CMK (cell line): Measurements from ENCODE around the gene G3BP1.
"Not testable (repeated sequence)": the region's sequence is repeated elsewhere in the genome, so short reads cannot be mapped to it uniquely, and the experiment has no call there.

Experiments used
- DNase-seq: peaks from one replicate; pipeline ENCODE4 v3.0.0-alpha.2; 2010; ENCODE audit warnings: low read depth

The G3BP1 gene

GRCh38 chr5:151799407-151799806, 27.7 kb downstream of the G3BP1 start:
- no peak for DNase-seq

DNA sequence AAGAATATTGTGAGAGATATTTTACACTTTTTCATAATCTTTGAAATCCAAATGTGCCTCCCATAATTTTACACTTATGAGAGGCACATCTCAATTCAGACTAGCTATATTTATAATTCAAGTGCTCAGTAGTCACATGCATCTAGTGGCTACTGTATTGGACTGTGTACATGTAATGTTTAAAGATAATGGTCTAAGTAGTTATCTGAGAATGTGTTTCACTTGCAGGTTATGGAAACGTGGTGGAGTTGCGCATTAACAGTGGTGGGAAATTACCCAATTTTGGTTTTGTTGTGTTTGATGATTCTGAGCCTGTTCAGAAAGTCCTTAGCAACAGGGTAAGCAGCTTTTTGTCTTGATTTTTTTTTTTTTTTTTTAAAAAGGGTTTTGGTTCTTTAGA, 28.8 kb downstream of the G3BP1 start:
- no peak for DNase-seq

- no peak for DNase-seq
Measured at GRCh38 chr5:151805414-151806223, 33.9 kb downstream of the G3BP1 start.

- no peak for DNase-seq
Measured at GRCh38 chr5:151808451-151809169, 36.9 kb downstream of the G3BP1 start.

DNA sequence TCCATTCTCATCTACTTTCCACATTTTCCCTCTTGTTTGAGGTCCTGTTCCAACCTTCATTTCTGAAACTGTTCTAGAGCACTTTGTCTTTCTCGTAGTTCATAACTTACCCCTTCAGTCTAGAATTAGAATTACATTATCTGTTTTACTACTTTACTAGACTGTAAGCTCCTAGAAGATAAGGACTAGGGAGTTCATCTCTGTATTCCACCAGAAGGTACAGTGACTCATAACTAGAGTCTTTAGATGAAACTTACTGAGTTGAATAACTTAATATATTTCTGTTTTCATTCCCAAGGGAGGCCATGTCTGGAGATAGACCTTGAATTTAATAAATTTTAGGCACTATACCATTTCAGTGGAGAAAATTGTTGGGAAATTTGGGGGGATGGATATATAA, 38.7 kb downstream of the G3BP1 start:
- DNase-seq = no peak

GRCh38 chr5:151810897-151811296, 39.1 kb downstream of the G3BP1 start:
- no peak for DNase-seq

GRCh38 chr5:151811593-151812321, 40.0 kb downstream of the G3BP1 start:
- no peak for DNase-seq

DNA sequence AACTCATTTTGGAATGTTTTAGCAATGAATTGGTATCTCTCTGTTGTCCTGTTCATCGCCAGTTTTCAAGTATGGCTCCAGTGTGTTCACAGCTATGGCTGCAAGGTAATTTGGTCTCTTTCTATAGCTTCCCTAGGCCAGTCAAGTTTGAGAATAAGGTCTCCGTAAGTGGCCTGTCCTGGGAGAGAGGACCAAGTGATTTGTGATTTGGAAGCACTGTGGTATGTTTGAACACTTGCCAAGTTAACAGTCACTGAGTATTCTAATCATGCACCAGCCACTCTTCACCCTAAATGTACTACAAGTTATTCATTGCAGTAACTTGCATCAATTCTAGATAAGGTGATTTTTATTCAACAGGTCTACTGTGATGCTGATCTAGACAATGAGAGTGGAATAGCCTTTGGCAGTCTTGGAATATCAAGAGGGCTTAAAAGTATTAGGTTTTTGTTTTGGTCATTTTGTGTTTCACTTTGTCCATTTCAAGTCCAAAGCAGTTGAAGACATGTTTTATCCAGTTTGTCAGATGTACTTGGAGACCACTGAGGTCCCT, 41.1 kb downstream of the G3BP1 start:
- DNase-seq = no peak

DNA sequence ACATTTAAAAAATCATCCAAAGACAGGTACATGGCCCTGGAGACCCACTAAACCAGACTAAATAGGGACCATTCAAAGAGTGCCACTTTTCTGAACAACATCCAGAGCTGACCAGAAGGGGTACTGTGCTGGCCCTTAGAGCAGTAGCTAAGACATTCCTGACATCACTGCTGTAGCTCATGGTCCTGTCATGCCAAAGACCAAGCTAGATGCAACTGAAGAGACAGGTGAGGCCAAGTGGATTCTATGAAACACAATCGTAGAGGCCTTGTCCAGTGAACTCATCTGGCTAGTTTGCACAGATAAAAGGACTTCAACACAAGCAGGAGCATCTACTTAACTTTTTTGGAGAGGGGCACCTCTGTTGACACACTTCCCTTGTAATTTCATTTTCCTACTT, 43.3 kb downstream of the G3BP1 start:
- no peak for DNase-seq

GRCh38 chr5:151819830-151820229, 48.1 kb downstream of the G3BP1 start:
- DNase-seq = no peak

DNA sequence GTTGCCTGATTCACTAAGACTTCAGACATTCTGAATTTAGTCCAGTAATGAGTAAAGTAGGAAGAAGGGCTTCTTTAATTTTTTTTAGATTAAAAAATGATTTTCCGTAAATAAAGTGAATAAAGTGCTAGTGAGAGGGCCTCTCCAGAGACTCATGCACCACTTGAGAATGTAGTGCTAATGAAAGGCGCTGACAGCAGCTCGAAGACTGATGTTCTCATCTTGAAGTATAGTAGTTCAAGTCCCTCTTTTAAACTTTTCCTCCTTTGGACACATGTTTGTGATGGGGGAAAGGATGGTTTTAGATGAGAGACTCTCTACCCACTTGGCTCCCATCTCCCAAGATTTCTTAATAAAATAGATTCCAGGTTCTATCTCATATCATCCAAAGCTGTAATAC, 48.5 kb downstream of the G3BP1 start:
- DNase-seq = no peak

DNA sequence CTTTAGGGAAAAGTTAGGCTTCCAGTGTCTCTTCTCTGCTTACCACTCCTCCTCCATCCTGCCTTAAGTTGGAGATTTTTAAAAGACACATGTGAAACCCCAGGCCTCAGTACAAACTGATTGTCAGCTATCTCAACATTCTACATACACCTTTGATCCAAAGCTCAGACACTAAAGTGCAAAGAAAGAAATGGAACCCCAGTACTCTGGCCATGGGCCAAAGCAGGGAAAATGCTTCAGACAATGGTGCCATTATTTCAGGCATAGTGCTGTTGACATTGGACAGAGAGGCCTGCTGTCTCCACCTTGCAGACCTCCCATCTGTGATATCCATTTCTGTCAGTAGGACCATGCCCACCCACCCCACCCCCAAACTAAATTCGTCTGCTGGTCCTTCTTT, 49.1 kb downstream of the G3BP1 start:
- DNase-seq = no peak

GRCh38 chr5:151822141-151822540, 50.4 kb downstream of the G3BP1 start:
- DNase-seq = no peak

- DNase-seq = peak; percentile 21
Measured at GRCh38 chr5:151825445-151825844, 53.7 kb downstream of the G3BP1 start.

DNA sequence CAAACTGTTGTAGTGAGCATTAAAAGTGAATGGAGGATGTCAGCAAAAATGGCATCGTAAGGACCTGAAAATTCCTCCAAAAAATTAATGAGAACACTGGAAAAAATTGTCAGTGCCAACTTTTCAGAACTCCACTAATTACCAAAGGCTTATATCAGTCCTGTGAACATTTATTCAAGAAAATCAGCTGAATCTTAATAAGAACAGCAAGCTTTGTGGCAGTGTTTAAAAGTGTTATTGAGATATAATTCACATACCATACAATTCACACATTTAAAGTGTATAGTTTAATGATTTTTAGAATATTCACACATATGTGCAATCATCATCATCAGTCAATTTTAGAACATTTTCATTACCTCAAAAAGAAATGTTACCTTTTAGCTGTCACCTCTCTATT, 57.6 kb downstream of the G3BP1 start:
- DNase-seq = no peak

DNA sequence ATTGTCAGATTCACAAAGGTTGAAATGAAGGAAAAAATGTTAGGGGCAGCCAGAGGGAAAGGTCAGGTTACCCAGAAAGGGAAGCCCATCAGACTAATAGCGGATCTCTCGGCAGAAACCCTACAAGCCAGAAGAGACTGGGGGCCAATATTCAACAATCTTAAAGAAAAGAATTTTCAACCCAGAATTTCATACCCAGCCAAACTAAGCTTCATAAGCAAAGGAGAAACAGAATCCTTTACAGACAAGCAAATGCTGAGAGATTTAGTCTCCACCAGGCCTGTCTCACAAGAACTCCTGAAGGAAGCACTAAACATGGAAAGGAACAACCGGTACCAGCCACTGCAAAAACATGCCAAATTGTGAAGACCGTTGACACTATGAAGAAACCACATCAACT, 61.1 kb downstream of the G3BP1 start:
- DNase-seq = not testable (repeated sequence)

DNA sequence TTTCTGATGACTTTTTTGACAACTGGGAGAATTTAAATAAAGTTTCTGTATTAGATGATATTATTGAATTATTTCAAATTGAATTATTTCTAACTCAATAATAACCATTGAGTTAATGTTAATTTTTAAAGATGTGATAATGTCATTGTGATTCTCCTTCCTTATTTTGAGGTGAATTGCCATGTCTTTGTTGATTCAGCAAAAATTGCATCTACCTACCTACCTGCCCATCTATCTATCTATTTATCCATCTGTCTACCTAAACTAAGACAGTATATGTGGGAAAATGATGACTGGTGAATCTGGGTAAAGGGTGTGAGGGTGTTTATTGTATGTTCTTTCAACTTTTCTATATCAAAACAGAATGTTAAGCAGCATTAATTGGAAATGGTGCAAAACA, 75.0 kb downstream of the G3BP1 start:
- no peak for DNase-seq

DNA sequence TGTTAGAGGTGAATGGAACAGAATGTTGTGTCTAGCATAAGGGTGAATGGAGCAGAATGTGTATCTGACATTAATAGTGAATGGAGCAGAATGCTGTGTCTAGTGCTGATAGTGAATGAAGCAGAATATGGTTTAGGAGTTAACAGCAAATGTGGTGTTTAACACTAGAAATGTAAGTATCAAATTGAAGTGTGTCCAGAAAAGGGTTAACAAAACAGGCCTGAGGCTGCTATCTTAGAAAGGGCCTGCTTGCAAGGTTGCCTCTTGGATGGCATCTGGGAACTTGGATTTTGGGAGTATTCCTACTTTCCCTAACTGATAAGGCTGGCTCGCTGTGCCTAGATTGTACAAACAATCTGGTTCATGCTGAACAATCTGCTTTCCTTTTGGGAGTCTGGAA, 76.1 kb downstream of the G3BP1 start:
- DNase-seq = no peak

- DNase-seq = no peak
Measured at GRCh38 chr5:151855701-151856100, 83.9 kb downstream of the G3BP1 start.

DNA sequence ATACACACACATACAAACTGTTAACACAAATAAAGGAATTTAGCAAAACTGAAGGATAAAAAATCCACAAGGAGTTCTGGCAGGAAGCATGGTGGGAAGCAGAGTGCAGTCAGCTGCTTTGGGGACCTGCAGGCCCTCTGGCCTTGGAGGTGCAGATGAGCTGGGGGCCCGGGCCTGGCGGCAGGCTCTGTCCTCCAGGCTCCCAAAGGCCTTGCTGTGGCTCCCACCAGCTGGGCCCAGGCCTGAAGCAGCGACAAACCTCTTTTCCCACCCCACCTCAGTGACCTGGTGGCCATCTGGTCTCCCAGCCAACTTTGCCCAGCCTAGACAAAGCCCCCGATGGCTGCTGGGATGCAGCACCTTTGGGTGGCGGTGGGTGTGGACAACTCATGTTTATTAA, 85.1 kb downstream of the G3BP1 start:
- DNase-seq = no peak

- not testable (repeated sequence) for DNase-seq
Measured at GRCh38 chr5:151860867-151861266, 89.1 kb downstream of the G3BP1 start.
